Ascending aorta (tissue), 2 donors: ENCODE results near the gene APP. TPM values are rescaled to one million over a fixed set of nuclear protein-coding genes. Genes with fewer than 3 reads are reported as not detected.

Experiments used
- DNase-seq, 2 donors: peaks; one replicate each; pipeline ENCODE4 v3.0.0-alpha.2; 2019; ENCODE audit warnings: low spot score in 2 of 2
- H3K27ac ChIP-seq, 2 donors: fragments of 200-600 bp; sonication (generic); one replicate each; pipeline ENCODE4 v1.5.1; 2016 to 2017; ENCODE audit warnings: mild to moderate bottlenecking in 1 of 2
- H3K27me3 ChIP-seq: fragments of 200-600 bp; sonication (generic); one replicate; pipeline ENCODE4 v1.5.1; 2017
- H3K36me3 ChIP-seq, 2 donors: fragments of 200-600 bp; sonication (generic); one replicate each; pipeline ENCODE4 v1.5.1; 2016
- H3K4me1 ChIP-seq, 2 donors: fragments of 200-600 bp; sonication (generic); one replicate each; pipeline ENCODE4 v1.5.1; 2016 to 2017; ENCODE audit warnings: mild to moderate bottlenecking in 1 of 2
- H3K4me3 ChIP-seq, 2 donors: fragments of 200-600 bp; sonication (generic); one replicate each; pipeline ENCODE4 v1.5.1; 2016 to 2017; ENCODE audit warnings: mild to moderate bottlenecking in 1 of 2
- H3K9me3 ChIP-seq, 2 donors: fragments of 200-600 bp; sonication (generic); one replicate each; pipeline ENCODE4 v1.5.1; 2016
- intact Hi-C: fragments of 100-400 bp; cut with DNase I; formaldehyde crosslinking; loops from one replicate; pipeline ENCODE4 v1.15.1; 2023
- total RNA-seq: library from RNA; depleted of rRNA; stranded (reverse); fragments of >200 nt; gene quantifications from one replicate; pipeline ENCODE4 v1.1.0, GENCODE V29; 2016
- TF ChIP-seq, protein P1 (sequence below), 3 experiments: fragments of 200-600 bp in 2 of 3; fragments of 450-650 bp in 1 of 3; sonication (generic) in 2 of 3; IDR thresholded peaks; one replicate each; pipeline ENCODE4 v1.5.1; 2016 to 2019; ENCODE audit warnings: antibody characterized with exemption in 3 of 3, mild to moderate bottlenecking in 1 of 3, moderate library complexity in 1 of 3

The APP gene
- total RNA-seq, 1 donor from 2014 or later = 350 TPM

DNA sequence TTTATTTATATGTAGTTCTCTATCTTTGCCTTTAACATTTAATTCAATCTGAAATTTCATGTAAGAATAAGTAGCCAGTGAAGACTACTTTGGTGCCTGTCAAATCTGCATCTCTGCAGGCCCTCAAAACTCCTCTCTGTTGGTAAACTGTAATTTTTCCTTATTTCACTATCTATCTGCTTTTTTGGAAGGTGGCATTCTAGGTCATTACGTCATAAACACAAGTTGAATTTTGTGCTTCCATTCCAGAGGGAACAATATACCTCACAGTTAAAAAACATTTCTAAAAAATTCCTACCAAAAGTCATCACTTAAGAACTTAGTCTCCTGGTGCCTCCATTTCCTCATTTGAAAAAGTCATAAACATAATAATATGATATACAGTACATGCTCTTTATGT is 259.8 kb downstream of the APP start:
- Histone ChIP-seq H3K27ac (no peak overlapping the region), H3K4me1 (peaks cover 0 to 8% of the 10 kb centered on the region in 2 donors), H3K36me3 (no peaks in the 10 kb centered on the region), H3K27me3 (no peaks in the 10 kb centered on the region), H3K4me3 (no peak overlapping the region), H3K9me3 (no peaks in the 10 kb centered on the region)
- DNase-seq = no peak
- TF ChIP-seq, protein P1, sequence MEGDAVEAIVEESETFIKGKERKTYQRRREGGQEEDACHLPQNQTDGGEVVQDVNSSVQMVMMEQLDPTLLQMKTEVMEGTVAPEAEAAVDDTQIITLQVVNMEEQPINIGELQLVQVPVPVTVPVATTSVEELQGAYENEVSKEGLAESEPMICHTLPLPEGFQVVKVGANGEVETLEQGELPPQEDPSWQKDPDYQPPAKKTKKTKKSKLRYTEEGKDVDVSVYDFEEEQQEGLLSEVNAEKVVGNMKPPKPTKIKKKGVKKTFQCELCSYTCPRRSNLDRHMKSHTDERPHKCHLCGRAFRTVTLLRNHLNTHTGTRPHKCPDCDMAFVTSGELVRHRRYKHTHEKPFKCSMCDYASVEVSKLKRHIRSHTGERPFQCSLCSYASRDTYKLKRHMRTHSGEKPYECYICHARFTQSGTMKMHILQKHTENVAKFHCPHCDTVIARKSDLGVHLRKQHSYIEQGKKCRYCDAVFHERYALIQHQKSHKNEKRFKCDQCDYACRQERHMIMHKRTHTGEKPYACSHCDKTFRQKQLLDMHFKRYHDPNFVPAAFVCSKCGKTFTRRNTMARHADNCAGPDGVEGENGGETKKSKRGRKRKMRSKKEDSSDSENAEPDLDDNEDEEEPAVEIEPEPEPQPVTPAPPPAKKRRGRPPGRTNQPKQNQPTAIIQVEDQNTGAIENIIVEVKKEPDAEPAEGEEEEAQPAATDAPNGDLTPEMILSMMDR (IDR thresholded peaks at IDR 0.05) = no peak
- intact Hi-C loops = no loop called here

DNA sequence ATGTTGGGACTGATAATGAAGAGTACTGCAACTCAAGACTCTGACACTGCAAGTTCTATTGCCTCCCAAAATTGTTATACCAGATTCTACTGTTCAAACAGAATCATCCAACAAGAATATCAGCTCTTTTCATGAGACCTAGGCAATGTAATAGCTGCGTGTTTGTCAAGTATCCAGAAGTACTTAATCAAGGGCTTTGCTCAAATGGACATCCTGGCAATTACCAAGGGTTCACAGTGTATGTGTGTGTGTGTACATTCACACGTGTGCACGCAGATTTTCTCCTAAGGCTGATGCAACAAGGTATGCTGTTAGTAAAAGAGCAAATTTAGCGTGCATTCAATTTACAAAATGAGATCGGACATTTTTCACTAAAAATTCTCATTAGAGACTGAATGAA is 261.2 kb downstream of the APP start:
- H3K4me3 ChIP-seq = no peak overlapping the region
- no peaks in the 10 kb centered on the region for H3K36me3 ChIP-seq
- intact Hi-C loops = no loop called here
- no peaks in the 10 kb centered on the region for H3K9me3 ChIP-seq
- H3K4me1 ChIP-seq = peaks cover 0 to 8% of the 10 kb centered on the region in 2 donors
- TF ChIP-seq, protein P1 (IDR thresholded peaks at IDR 0.05) = no peak
- DNase-seq = no peak
- no peaks in the 10 kb centered on the region for H3K27me3 ChIP-seq
- no peak overlapping the region for H3K27ac ChIP-seq

DNA sequence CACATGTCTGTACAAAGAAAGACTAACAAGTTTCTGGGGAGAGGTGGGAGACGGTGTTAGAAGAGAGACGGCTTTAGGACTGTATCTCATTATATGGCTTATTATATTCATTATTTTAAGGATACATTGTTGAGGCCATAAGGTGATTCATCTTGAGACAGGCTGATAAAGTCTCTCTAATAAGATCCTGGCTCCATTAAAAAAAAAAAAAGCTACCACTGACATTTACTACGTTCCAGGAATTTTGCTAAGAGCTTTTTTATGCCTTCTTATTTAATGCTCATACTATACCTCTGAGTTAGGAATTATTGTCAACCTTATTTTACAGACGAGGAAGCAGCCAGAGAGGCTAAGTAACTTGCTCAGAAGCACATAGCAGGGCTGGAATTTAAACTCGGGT is 262.1 kb downstream of the APP start:
- no peaks in the 10 kb centered on the region for H3K36me3 ChIP-seq
- TF ChIP-seq, protein P1 (IDR thresholded peaks at IDR 0.05) = no peak
- H3K4me1 ChIP-seq = peaks cover 0 to 8% of the 10 kb centered on the region in 2 donors
- H3K9me3 ChIP-seq = no peaks in the 10 kb centered on the region
- no peak for DNase-seq
- no peak overlapping the region for H3K4me3 ChIP-seq
- peak overlapping the region in 1 of 2 donors; percentile 27 for H3K27ac ChIP-seq
- H3K27me3 ChIP-seq = no peaks in the 10 kb centered on the region
- intact Hi-C loops = no loop called here

DNA sequence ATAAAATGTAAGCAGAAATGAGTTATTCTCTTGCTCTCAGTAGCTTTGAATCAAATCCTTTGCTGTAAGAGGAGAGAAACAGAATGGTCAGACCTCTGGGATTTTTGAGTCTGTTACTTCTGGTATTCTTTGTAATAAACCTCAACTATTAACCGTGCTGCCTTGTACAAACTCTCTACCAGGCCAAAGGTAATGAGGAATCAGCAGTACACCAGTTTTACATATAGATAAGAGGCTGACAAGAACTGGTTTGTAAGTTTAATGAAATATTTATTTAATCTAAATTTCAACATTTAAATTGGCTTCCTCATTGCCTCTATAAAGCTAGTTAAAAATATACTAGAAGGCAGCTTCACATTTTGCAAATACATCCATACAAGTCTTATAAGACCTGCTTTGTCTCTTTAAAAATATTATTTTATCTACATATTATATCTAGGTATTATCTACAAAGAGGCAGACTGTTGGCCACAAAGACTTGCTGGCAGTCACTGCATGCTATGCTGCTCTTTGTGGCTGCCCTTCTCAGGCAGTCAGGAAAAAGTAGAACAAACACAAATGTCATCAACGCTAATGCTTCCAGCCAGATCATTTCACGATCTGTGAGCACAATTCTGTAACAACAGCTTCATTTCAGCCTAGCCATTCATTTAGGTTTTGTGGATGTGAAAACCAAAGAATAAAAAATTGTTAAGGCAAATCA is 262.8 kb downstream of the APP start:
- intact Hi-C loops = no loop called here
- H3K27me3 ChIP-seq = no peaks in the 10 kb centered on the region
- H3K27ac ChIP-seq = peak overlapping the region; percentile 27 to 52
- H3K4me3 ChIP-seq = no peak overlapping the region
- H3K9me3 ChIP-seq = no peaks in the 10 kb centered on the region
- no peaks in the 10 kb centered on the region for H3K36me3 ChIP-seq
- H3K4me1 ChIP-seq = peaks cover 0 to 8% of the 10 kb centered on the region in 2 donors
- TF ChIP-seq, protein P1 (IDR thresholded peaks at IDR 0.05) = no peak
- no peak for DNase-seq

DNA sequence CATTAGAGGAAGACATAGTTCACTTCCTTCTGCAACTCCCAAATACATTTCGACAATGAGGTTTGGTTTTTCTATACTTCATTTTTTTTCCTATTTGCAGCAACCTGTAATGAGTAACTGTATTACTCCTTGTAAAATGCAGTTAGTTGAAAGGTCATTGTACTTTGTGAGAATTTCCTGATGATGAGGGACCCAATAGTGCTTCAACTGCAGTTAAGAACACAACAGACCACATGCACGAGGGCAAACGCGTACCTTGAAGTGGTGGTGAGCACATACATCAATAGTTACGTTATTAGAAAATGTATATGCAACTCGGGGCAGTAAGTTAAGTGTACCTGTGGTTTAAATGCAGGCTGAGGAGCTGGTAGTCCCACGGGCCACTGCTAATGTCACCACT is 264.0 kb downstream of the APP start:
- Histone ChIP-seq H3K27ac (no peak overlapping the region), H3K9me3 (no peaks in the 10 kb centered on the region), H3K27me3 (no peaks in the 10 kb centered on the region), H3K4me1 (peaks cover 0 to 8% of the 10 kb centered on the region in 2 donors), H3K36me3 (no peaks in the 10 kb centered on the region), H3K4me3 (no peak overlapping the region)
- intact Hi-C loops = no loop called here
- no peak for DNase-seq
- TF ChIP-seq, protein P1 (IDR thresholded peaks at IDR 0.05) = no peak
